ENCODE measurements around the gene PDE11A.

The PDE11A gene

GRCh38 chr2:177942731-177943130 is 129.8 kb downstream of the PDE11A start:
- no peak for DNase-seq (ENCODE audit: insufficient read length)
- TF ChIP-seq POLR2AphosphoS5 (IDR thresholded peaks at IDR 0.05; ENCODE audit: low read depth, low read length) (no peak), TAF1 (IDR thresholded peaks at IDR 0.05; ENCODE audit: borderline replicate concordance, low read depth, low read length) (no peak), POLR2A (IDR thresholded peaks at IDR 0.05; ENCODE audit: low read depth, low read length) (no peak)
- FAIRE-seq = no peak

GRCh38 chr2:177939211-177939610 is 133.4 kb downstream of the PDE11A start:
- DNase-seq (ENCODE audit: insufficient read length) (no peak), FAIRE-seq (no peak)
- TF ChIP-seq TAF1 (IDR thresholded peaks at IDR 0.05; ENCODE audit: borderline replicate concordance, low read depth, low read length) = no peak
- TF ChIP-seq POLR2AphosphoS5 (IDR thresholded peaks at IDR 0.05; ENCODE audit: low read depth, low read length) = no peak
- no peak for TF ChIP-seq POLR2A (IDR thresholded peaks at IDR 0.05; ENCODE audit: low read depth, low read length)

- TF ChIP-seq POLR2A (IDR thresholded peaks at IDR 0.05; ENCODE audit: low read depth, low read length) (no peak), POLR2AphosphoS5 (IDR thresholded peaks at IDR 0.05; ENCODE audit: low read depth, low read length) (no peak), TAF1 (IDR thresholded peaks at IDR 0.05; ENCODE audit: borderline replicate concordance, low read depth, low read length) (no peak)
- no peak for DNase-seq (ENCODE audit: insufficient read length)
- FAIRE-seq = no peak
Measured at GRCh38 chr2:177930916-177931315, 141.7 kb downstream of the PDE11A start.

GRCh38 chr2:177929662-177930522 is 142.7 kb downstream of the PDE11A start:
- TF ChIP-seq TAF1 (IDR thresholded peaks at IDR 0.05; ENCODE audit: borderline replicate concordance, low read depth, low read length) = no peak
- no peak for TF ChIP-seq POLR2A (IDR thresholded peaks at IDR 0.05; ENCODE audit: low read depth, low read length)
- TF ChIP-seq POLR2AphosphoS5 (IDR thresholded peaks at IDR 0.05; ENCODE audit: low read depth, low read length) = no peak
- FAIRE-seq (no peak), DNase-seq (ENCODE audit: insufficient read length) (no peak)

GRCh38 chr2:177923323-177923722 is 149.3 kb downstream of the PDE11A start:
- DNase-seq (ENCODE audit: insufficient read length) = no peak
- TF ChIP-seq POLR2A (IDR thresholded peaks at IDR 0.05; ENCODE audit: low read depth, low read length) (no peak), TAF1 (IDR thresholded peaks at IDR 0.05; ENCODE audit: borderline replicate concordance, low read depth, low read length) (no peak), POLR2AphosphoS5 (IDR thresholded peaks at IDR 0.05; ENCODE audit: low read depth, low read length) (no peak)
- no peak for FAIRE-seq

- FAIRE-seq (no peak), DNase-seq (ENCODE audit: insufficient read length) (no peak)
- no peak for TF ChIP-seq POLR2AphosphoS5 (IDR thresholded peaks at IDR 0.05; ENCODE audit: low read depth, low read length)
- no peak for TF ChIP-seq POLR2A (IDR thresholded peaks at IDR 0.05; ENCODE audit: low read depth, low read length)
- no peak for TF ChIP-seq TAF1 (IDR thresholded peaks at IDR 0.05; ENCODE audit: borderline replicate concordance, low read depth, low read length)
Measured at GRCh38 chr2:177921726-177922125, 150.9 kb downstream of the PDE11A start.

- no peak for DNase-seq (ENCODE audit: insufficient read length)
- FAIRE-seq = no peak
- TF ChIP-seq POLR2A (IDR thresholded peaks at IDR 0.05; ENCODE audit: low read depth, low read length) (no peak), TAF1 (IDR thresholded peaks at IDR 0.05; ENCODE audit: borderline replicate concordance, low read depth, low read length) (no peak), POLR2AphosphoS5 (IDR thresholded peaks at IDR 0.05; ENCODE audit: low read depth, low read length) (no peak)
Measured at GRCh38 chr2:177917169-177917568, 155.4 kb downstream of the PDE11A start.

GRCh38 chr2:177916342-177916741 is 156.2 kb downstream of the PDE11A start:
- FAIRE-seq (no peak), DNase-seq (ENCODE audit: insufficient read length) (no peak)
- TF ChIP-seq POLR2AphosphoS5 (IDR thresholded peaks at IDR 0.05; ENCODE audit: low read depth, low read length) = no peak
- TF ChIP-seq TAF1 (IDR thresholded peaks at IDR 0.05; ENCODE audit: borderline replicate concordance, low read depth, low read length) = no peak
- TF ChIP-seq POLR2A (IDR thresholded peaks at IDR 0.05; ENCODE audit: low read depth, low read length) = no peak

- FAIRE-seq (no peak), DNase-seq (ENCODE audit: insufficient read length) (no peak)
- TF ChIP-seq POLR2AphosphoS5 (IDR thresholded peaks at IDR 0.05; ENCODE audit: low read depth, low read length) = no peak
- no peak for TF ChIP-seq TAF1 (IDR thresholded peaks at IDR 0.05; ENCODE audit: borderline replicate concordance, low read depth, low read length)
- no peak for TF ChIP-seq POLR2A (IDR thresholded peaks at IDR 0.05; ENCODE audit: low read depth, low read length)
Measured at GRCh38 chr2:177914247-177914646, 158.3 kb downstream of the PDE11A start.

- no peak for TF ChIP-seq POLR2AphosphoS5 (IDR thresholded peaks at IDR 0.05; ENCODE audit: low read depth, low read length)
- no peak for TF ChIP-seq POLR2A (IDR thresholded peaks at IDR 0.05; ENCODE audit: low read depth, low read length)
- no peak for TF ChIP-seq TAF1 (IDR thresholded peaks at IDR 0.05; ENCODE audit: borderline replicate concordance, low read depth, low read length)
- DNase-seq (ENCODE audit: insufficient read length) (no peak), FAIRE-seq (no peak)
Measured at GRCh38 chr2:177909962-177910361, 162.6 kb downstream of the PDE11A start.

- TF ChIP-seq TAF1 (IDR thresholded peaks at IDR 0.05; ENCODE audit: borderline replicate concordance, low read depth, low read length) = no peak
- no peak for TF ChIP-seq POLR2A (IDR thresholded peaks at IDR 0.05; ENCODE audit: low read depth, low read length)
- no peak for TF ChIP-seq POLR2AphosphoS5 (IDR thresholded peaks at IDR 0.05; ENCODE audit: low read depth, low read length)
- no peak for FAIRE-seq
- DNase-seq (ENCODE audit: insufficient read length) = no peak
Measured at GRCh38 chr2:177908824-177909223, 163.8 kb downstream of the PDE11A start.

GRCh38 chr2:177908182-177908581 is 164.4 kb downstream of the PDE11A start:
- no peak for DNase-seq (ENCODE audit: insufficient read length)
- TF ChIP-seq TAF1 (IDR thresholded peaks at IDR 0.05; ENCODE audit: borderline replicate concordance, low read depth, low read length) (no peak), POLR2A (IDR thresholded peaks at IDR 0.05; ENCODE audit: low read depth, low read length) (no peak), POLR2AphosphoS5 (IDR thresholded peaks at IDR 0.05; ENCODE audit: low read depth, low read length) (no peak)
- peak; percentile 78 for FAIRE-seq

Data from GM12892 (cell line).